ENCODE measurements around the gene C1orf159.
"Not testable (repeated sequence)": the region's sequence is repeated elsewhere in the genome, so short reads cannot be mapped to it uniquely, and the experiment has no call there.

The C1orf159 gene

DNA sequence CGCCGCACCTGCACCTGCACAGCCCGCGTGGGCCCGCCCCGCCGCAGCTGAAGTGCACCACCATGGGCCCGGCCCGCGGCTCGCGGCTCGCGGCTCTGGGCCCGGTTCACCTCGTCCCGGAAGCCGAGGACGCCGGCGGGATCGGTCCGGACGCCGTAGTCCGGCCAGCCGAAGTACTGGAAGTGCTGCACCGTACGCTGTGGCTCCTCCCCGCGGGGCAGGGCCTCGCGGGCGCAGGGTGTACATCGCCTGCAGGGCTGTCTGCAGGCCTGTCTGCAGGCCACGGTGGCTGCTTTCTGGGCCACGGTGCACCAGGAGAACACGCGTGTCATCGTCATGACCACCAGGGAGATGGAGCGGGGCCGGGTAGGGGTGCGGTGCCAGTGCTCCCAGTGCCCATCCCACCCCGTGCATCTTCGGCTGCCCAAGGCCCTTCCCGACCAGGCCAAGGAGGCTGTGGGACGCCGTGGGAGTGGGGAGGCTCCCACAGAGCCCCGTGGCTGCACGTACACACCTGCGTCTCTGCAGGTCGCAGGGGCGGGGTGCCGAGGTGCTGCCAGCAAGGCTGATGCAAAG is 48.5 kb downstream of the C1orf159 start:
- Histone ChIP-seq H3K36me3 (ENCODE audit: low read depth) (no peaks in the 10 kb centered on the region), H3K4me3 (ENCODE audit: severe bottlenecking) (no peak overlapping the region), H3K27me3 (ENCODE audit: insufficient read depth, poor library complexity, severe bottlenecking) (no peaks in the 10 kb centered on the region), H3K9me3 (ENCODE audit: severe bottlenecking) (no peaks in the 10 kb centered on the region), H3K27ac (ENCODE audit: poor library complexity, severe bottlenecking) (no peak overlapping the region), H3K4me1 (ENCODE audit: insufficient read depth, poor library complexity, severe bottlenecking) (peaks cover 20% of the 10 kb centered on the region)
- TF ChIP-seq, protein P1, sequence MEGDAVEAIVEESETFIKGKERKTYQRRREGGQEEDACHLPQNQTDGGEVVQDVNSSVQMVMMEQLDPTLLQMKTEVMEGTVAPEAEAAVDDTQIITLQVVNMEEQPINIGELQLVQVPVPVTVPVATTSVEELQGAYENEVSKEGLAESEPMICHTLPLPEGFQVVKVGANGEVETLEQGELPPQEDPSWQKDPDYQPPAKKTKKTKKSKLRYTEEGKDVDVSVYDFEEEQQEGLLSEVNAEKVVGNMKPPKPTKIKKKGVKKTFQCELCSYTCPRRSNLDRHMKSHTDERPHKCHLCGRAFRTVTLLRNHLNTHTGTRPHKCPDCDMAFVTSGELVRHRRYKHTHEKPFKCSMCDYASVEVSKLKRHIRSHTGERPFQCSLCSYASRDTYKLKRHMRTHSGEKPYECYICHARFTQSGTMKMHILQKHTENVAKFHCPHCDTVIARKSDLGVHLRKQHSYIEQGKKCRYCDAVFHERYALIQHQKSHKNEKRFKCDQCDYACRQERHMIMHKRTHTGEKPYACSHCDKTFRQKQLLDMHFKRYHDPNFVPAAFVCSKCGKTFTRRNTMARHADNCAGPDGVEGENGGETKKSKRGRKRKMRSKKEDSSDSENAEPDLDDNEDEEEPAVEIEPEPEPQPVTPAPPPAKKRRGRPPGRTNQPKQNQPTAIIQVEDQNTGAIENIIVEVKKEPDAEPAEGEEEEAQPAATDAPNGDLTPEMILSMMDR (IDR thresholded peaks at IDR 0.05; ENCODE audit: poor library complexity, severe bottlenecking): no peak
- ATAC-seq (ENCODE audit: low read depth) (no peak), DNase-seq (ENCODE audit: low spot score) (no peak)

DNA sequence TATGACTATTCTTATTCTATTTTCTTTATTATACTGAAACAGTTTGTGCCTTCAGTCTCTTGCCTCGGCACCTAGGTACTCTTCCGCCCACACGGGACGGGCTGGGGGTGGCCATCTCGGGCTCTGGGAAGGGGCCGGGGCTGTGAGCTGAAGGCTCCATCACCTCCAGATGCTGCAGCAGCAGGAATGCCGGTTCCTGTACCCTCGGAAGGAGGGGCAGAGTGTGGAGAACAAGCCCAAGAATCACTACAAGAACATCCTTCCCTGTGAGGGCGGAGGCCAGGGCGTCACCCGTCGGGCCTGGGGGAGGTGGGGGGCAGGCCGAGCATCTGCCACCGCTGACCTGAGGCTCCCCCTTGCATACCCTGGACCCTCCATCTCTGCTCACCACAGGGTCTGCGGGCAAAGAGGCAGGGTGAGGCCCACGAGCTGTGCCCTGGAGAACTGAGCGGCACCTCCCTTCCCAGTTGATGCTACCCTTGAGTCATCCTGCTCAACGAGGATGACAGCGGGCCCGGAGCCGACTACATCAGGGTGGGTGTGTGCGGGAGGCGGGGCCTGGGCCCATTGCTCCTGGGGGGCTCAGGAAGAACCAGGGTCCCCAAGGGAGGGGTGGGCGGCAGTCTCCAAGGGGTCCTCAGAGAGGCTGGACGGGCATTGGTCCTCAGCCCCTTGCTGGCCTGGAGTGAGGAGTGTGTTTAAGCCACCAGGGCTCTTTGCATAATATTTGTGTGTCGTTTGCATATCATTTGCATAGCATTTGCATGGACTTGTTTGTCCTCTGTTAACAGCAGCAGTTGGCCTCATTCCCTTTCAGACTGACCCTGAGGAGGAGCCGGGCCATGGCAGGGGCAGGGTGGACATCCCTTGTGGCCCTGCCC is 49.2 kb downstream of the C1orf159 start:
- Histone ChIP-seq H3K4me1 (ENCODE audit: insufficient read depth, poor library complexity, severe bottlenecking) (peaks cover 20% of the 10 kb centered on the region), H3K4me3 (ENCODE audit: severe bottlenecking) (no peak overlapping the region), H3K27ac (ENCODE audit: poor library complexity, severe bottlenecking) (no peak overlapping the region), H3K9me3 (ENCODE audit: severe bottlenecking) (no peaks in the 10 kb centered on the region), H3K27me3 (ENCODE audit: insufficient read depth, poor library complexity, severe bottlenecking) (no peaks in the 10 kb centered on the region), H3K36me3 (ENCODE audit: low read depth) (no peaks in the 10 kb centered on the region)
- ATAC-seq (ENCODE audit: low read depth): no peak
- no peak for DNase-seq (ENCODE audit: low spot score)
- TF ChIP-seq, protein P1 (IDR thresholded peaks at IDR 0.05; ENCODE audit: poor library complexity, severe bottlenecking): no peak

DNA sequence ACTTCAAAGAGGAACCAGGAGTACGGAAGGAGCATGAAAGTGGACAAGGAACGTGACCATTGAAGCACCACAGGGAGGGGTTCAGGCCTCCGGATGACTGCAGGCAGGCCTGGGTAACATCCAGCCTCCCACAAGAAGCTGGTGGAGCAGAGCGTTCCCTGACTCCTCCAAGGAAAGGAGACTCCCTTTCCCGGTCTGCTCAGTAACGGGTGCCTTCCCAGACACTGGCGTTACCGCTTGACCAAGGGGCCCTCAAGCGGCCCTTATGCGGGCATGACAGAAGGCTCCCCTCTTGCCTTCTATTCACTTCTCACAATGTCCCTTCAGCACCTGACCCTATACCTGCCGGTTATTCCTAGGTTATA is 50.0 kb downstream of the C1orf159 start:
- not testable (repeated sequence) for H3K27me3 ChIP-seq (ENCODE audit: insufficient read depth, poor library complexity, severe bottlenecking); ATAC-seq (ENCODE audit: low read depth); H3K9me3 ChIP-seq (ENCODE audit: severe bottlenecking); DNase-seq (ENCODE audit: low spot score); H3K27ac ChIP-seq (ENCODE audit: poor library complexity, severe bottlenecking); H3K36me3 ChIP-seq (ENCODE audit: low read depth); H3K4me3 ChIP-seq (ENCODE audit: severe bottlenecking)
- peaks cover 20% of the 10 kb centered on the region for H3K4me1 ChIP-seq (ENCODE audit: insufficient read depth, poor library complexity, severe bottlenecking)

DNA sequence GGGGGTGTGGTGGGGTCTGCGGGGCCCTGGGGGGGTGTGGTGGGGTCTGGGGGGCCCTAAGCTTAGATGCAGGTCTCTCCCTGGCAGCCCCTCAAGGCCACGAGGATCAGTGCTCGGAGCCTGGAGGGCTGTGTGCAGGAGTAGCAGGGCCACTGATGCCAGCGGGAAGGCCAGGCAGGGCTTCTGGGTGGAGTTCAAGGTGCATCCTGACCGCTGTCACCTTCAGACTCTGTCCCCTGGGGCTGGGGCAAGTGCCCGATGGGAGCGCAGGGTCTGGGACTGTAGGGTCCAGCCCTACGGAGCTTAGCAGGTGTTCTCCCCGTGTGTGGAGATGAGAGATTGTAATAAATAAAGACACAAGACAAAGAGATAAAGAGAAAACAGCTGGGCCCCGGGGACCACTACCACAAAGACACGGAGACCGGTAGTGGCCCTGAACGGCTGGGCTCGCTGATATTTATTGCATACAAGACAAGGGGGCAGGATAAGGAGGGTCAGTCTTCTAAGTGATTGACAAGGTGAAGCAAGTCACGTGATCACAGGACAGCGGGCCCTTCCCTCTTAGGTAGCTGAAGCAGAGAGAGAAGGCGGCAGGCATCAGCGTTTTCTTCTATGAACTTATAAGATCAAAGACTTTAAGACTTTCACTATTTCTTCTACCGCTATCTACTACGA is 50.5 kb downstream of the C1orf159 start:
- TF ChIP-seq, protein P1 (IDR thresholded peaks at IDR 0.05; ENCODE audit: poor library complexity, severe bottlenecking): no peak
- H3K4me1 ChIP-seq (ENCODE audit: insufficient read depth, poor library complexity, severe bottlenecking): peaks cover 20% of the 10 kb centered on the region
- ATAC-seq (ENCODE audit: low read depth) (no peak), DNase-seq (ENCODE audit: low spot score) (no peak)
- H3K4me3 ChIP-seq (ENCODE audit: severe bottlenecking): no peak overlapping the region
- H3K9me3 ChIP-seq (ENCODE audit: severe bottlenecking): no peaks in the 10 kb centered on the region
- no peaks in the 10 kb centered on the region for H3K27me3 ChIP-seq (ENCODE audit: insufficient read depth, poor library complexity, severe bottlenecking)
- no peak overlapping the region for H3K27ac ChIP-seq (ENCODE audit: poor library complexity, severe bottlenecking)
- H3K36me3 ChIP-seq (ENCODE audit: low read depth): no peaks in the 10 kb centered on the region

DNA sequence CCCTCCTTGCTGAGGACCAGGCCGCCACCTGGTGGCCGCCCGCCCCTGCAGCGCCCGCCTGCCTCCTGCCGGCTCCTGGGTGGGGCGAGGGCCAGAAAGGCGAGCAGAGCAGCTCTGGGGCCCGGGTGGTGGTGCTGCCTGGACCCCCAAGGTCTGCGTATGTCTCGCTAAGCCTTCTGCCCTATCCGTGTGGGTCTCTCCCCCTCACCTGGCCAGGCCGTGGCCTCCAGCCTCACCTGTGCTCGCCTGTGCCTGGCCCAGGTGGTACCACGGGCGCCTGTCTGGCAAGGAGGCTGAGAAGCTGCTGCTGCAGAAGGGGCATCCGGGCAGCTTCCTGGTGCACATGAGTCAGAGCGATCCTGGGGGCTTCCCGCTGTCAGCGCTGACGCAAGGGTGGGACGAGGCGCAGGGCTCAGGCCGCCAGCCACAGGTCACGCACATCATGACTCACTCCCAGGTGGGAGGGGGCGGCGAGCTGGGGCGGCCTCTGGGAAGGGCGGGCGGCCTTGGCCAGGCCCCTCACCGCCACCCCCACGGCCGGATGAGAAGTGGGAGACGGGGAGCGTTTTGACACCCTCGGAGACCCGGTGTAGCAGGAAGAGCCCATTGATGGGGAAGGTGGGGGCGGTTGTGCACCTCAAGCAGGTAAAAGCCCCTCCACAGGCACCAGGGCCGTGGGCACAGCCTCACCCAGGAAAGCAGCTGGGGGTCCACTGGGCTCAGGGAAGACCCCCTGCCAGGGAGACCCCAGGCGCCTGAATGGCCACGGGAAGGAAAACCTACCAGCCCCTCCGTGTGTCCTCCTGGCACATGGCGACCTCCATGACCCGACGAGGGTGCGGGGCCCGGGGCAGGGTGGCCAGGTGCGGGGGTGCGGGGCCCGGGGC is 51.7 kb downstream of the C1orf159 start:
- Histone ChIP-seq H3K27me3 (ENCODE audit: insufficient read depth, poor library complexity, severe bottlenecking) (no peaks in the 10 kb centered on the region), H3K4me3 (ENCODE audit: severe bottlenecking) (no peak overlapping the region), H3K27ac (ENCODE audit: poor library complexity, severe bottlenecking) (peak overlapping the region; percentile 54), H3K4me1 (ENCODE audit: insufficient read depth, poor library complexity, severe bottlenecking) (peaks cover 20% of the 10 kb centered on the region), H3K36me3 (ENCODE audit: low read depth) (no peaks in the 10 kb centered on the region), H3K9me3 (ENCODE audit: severe bottlenecking) (no peaks in the 10 kb centered on the region)
- DNase-seq (ENCODE audit: low spot score) (peak; percentile 89), ATAC-seq (ENCODE audit: low read depth) (peak; percentile 56)
- TF ChIP-seq, protein P1 (IDR thresholded peaks at IDR 0.05; ENCODE audit: poor library complexity, severe bottlenecking): peak; percentile 90
